ENCODE results near the gene TUBGCP2. TPM values are rescaled to one million over a fixed set of nuclear protein-coding genes. Genes with fewer than 3 reads are reported as not detected.

TUBGCP2 gene
- total RNA-seq, 1 donor from 2014 or later: 42.4 TPM

GRCh38 chr10:133230044-133230361, 78.7 kb downstream of the TUBGCP2 start, which contains the start of gene UTF1:
Gene UTF1 (plus strand): TSS chr10:133230217. CDS start chr10:133230289, 72 bp downstream.
- DNase-seq: no peak

GRCh38 chr10:133229265-133230043, 79.2 kb downstream of the TUBGCP2 start:
- DNase-seq: no peak

Small RNA genes lying within 50 kb of the gene (small RNA-seq; reads per million reads assigned to genes)
- not detected for gene BANF1P2

Other genes starting within 250 kb of the TUBGCP2 start
- gene ADGRA1, start 220.9 kb downstream of the TUBGCP2 start, total RNA-seq: 2.5 TPM
- gene KNDC1, start 148.7 kb downstream of the TUBGCP2 start, total RNA-seq: 5.9 TPM
- not detected for gene UTF1, start 78.7 kb downstream of the TUBGCP2 start, total RNA-seq
- not detected for gene VENTX, start 71.0 kb downstream of the TUBGCP2 start, total RNA-seq
- gene ADAM8, start 32.0 kb downstream of the TUBGCP2 start, total RNA-seq: 1.7 TPM
- gene ZNF511, start within 50 bp of the TUBGCP2 start, total RNA-seq: 7.5 TPM
- 4.7 TPM for gene CALY, start 28.0 kb upstream of the TUBGCP2 start, total RNA-seq
- gene PRAP1, start 38.5 kb upstream of the TUBGCP2 start, total RNA-seq: not detected
- 6.9 TPM for gene FUOM, start 49.1 kb upstream of the TUBGCP2 start, total RNA-seq
- 28.2 TPM for gene ECHS1, start 64.5 kb upstream of the TUBGCP2 start, total RNA-seq
- 10.1 TPM for gene PAOX, start 70.4 kb upstream of the TUBGCP2 start, total RNA-seq
- 14.8 TPM for gene MTG1, start 85.3 kb upstream of the TUBGCP2 start, total RNA-seq
- 6.1 TPM for gene SPRN, start 115.8 kb upstream of the TUBGCP2 start, total RNA-seq
- 0.47 TPM for gene SCART1, start 145.1 kb upstream of the TUBGCP2 start, total RNA-seq
- 10.5 TPM for gene CYP2E1, start 218.5 kb upstream of the TUBGCP2 start, total RNA-seq

Measured in occipital lobe (tissue), 3 donors.